Measurements from ENCODE around the gene MICA.
"Not testable (repeated sequence)": the region's sequence is repeated elsewhere in the genome, so short reads cannot be mapped to it uniquely, and the experiment has no call there.

Gene MICA

DNA sequence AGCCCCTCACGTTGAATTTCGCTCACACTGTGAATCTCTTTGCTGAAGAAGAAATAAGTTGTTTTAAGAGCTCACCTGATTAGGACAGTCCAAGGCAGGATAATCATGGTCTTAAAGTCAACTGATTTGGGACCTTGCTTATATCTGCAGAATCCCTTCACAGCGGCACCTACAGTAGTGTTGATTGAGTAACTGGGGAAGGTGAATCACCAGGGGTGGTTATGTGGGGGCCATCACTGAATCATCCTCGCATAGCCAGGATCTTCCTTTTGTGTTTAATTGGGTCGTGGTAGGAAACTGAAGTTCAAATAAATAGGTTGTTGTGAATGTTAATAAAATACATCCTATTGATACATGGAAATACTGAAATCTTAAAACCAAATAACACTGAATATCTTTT lies 20.2 kb upstream of the MICA start:
- DNase-seq: no peak

DNA sequence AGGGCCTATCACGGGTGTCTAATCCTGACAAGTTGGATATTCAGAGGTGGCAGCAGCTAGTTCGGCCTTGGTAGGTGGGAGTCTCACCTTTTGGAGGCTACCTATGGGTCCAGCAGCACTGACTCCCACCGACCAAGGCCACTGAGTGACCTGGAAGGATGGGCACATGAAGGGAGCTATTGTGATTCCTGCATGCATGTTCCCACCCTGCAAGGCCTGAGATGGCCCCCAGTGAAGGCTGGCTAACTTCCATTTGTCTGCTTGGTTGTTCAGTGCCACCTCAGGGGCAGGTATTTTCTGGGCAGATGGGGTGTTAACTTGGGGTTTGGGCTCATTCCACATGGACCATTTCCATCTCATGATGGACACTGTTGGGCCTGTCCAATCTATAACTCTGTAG lies 18.4 kb upstream of the MICA start:
- DNase-seq: no peak

DNA sequence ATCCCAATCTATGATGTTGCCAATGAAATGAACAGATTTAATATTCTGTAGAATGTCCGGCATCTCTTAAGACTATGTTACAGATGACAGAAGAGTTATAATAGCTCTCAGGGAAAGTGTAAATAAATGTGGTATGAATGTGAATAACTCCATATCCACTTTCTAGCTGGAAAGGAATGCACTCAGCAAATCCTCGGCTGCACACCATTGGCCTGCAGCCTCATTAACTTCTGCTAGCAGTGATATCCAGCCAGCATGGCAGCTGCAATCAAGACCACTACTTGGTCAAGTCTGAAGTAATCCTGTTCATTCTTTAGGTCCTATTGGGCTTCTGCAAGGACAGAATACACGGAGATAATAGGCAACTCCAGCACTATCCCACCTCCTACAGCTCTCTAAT lies 17.3 kb upstream of the MICA start:
- DNase-seq: no peak

DNA sequence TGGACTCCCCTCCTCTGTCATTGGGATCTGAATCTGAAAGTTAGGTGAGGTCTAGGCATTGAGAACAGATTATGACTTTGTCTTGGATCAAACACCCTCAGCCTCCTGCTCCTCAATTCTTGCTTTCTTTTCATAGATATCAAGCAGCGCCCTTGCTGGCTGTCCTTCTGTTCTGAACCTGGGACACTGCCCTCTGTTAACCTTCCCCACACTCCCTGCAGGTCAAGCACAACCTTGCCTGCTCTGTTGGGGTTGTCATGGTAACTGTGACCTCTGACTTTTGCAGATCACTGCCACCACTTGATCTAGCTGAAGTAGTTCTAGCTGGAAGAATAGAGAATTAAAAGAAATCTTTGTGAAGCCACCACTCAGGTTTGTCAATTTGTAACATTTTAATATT lies 16.4 kb upstream of the MICA start:
- no peak for DNase-seq

DNA sequence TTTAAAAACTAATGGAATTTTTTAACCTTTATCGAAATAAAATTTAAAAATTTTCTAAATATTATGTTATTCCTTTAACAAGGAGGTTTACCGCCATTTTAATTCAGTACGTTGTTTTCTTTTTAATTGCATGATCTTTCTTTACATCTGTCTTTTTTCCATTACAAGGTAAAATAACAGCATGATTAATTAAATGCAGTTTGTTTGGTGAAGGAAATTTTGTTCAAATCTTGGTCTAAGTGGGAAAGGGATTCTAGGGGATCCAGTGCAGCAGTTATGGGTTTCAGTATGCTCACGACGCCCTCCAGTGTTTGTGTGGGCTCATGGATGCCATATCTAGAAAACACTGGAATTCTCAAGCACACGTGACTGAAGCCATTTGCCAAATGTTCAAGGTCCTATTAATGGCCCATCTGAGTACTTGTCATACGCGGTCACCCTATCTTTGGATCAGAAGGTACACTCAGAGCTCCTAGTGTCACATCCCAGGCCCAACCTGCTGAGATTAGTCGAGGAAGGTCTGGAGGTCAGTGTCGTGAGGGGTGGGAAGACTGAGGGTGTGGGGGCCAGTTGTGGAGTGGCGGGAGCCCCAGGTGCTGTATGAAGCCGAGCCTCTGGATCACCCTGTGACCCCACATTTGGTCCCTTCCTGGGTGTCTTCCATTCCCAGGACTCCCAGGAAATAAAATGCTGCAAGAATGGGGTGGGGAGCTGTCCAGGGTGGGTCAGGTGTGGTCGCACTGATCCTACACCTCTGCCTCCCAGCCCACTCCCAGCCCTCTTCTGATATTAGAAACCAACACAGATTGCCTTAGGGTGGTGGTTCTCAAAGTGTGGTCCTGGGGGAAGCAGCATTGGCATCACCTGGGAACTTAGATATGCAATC lies 14.2 kb upstream of the MICA start:
- not testable (repeated sequence) for DNase-seq

DNA sequence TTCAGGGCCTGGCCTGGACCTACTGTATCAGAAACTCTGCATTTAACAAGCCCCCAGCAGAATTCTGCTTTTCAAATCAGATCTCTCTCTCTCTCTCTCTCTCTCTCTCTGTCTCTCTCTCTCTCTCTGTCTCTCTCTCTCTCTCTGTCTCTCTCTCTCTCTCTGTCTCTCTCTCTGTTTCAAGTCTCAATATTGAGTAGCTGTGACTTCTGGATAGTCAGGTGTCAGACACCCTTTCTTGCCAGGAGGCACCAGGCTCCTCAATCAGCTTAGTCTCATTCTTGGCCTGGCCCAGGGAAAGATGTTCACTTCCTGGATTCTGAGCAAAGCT lies 13.6 kb upstream of the MICA start:
- DNase-seq: not testable (repeated sequence)

DNA sequence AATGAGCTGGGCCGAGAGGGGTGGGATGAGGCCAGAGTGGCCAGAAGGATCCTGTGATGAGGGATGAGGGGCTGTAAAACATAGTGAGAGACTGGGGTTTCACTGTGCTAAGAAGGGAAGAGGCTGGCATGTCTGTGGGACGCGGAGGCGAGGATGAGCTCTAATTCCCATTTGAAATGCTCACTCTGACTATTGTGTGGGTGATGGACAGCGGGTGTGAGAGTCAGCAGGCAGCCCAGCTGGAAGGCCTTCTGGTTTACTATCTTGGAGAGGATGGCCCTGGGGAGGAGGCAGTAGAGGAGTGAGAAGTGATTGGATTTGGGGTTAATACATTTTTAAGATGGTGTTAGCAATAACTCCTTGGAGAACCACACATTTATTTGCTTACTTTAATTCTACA lies 9.5 kb upstream of the MICA start:
- DNase-seq: no peak

DNA sequence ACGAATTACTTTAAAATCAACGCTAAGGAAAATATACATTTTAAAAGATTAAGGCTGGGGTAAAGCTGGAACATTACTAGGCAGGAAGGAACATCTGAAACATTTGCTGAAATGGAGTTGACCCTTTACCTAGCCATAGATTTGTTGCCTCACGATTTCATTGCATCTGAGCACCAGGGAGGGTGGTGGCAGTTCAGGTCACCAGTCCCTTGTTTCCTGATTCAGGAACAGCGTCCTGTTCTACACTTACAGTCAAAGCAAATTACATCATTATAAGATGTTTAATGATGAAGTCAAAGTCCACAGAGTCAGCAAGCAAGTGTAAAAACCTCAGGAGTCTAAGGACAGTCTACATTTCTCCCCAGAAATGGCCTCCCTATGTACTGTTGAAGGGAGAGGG lies 9.0 kb upstream of the MICA start:
- no peak for DNase-seq

DNA sequence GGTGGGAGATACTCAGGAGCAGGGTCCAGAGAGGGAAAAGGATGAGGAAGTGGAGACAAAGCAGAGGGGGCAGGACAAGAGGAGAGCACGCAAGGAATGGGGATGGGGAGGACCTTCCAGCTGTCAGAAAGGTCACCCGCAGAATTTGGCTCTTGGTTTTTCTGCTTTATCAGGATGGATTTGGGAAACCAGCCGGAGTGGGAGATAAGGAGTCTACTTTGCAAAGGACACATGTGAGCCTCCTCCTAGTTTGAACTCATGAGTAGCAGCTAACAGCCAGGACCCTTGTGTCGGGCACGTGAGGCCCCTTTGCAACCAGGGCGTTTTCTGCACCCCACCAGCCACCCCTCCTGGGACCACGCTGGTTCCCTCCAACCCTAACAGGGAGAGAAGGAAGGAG lies 7.6 kb upstream of the MICA start:
- DNase-seq: no peak

DNA sequence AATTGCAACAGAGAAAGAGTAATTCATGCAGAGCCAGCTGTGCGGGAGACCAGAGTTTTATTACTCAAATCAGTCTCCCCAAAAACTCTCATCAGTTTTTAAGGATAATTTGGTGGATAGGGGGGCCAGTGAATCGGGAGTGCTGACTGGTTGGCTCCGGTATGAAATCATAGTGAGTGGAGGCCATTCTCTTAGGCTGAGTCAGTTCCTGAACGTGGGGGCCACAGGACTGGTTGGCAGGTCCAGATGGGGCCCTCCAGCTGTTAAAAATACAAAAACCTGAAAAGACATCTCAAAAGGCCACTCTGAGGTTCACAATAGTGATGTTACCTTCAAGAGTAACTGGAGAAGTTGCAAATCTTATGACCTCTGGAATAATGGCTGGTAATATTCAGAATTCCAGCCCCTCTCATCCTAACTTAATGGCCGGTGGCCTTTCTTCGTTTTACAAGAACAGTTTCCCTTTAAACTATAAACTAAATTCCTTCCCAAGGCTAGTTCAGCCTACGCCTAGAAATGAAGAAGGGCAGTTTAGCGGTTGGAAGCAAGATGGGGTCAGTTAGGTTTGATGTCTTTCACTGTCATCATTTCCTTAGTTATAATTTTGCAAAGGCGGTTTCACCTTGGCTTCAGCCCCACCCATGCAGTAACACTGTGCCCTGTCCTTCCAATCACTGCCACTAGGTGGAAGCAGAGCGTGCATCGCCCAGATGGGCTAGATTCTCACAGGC lies 6.8 kb upstream of the MICA start:
- DNase-seq: peak; percentile 37 to 70 (median 64)

DNA sequence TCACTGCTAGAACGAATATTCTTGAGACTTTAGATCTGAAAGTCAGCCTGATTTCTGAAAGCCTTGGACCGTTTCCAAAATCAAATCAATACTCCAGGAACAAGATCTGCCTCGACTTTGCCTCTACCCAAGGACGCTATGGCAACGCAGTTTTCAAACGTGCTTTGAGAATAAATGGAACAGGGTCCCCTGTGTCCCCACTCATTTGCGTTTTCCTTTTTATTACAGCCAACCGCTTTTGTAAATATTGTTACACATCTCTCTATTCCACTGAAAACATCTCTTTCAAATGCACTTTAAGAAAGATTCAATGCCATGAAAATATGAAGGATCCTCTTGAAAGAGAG lies 6.3 kb upstream of the MICA start:
- not testable (repeated sequence) for DNase-seq

DNA sequence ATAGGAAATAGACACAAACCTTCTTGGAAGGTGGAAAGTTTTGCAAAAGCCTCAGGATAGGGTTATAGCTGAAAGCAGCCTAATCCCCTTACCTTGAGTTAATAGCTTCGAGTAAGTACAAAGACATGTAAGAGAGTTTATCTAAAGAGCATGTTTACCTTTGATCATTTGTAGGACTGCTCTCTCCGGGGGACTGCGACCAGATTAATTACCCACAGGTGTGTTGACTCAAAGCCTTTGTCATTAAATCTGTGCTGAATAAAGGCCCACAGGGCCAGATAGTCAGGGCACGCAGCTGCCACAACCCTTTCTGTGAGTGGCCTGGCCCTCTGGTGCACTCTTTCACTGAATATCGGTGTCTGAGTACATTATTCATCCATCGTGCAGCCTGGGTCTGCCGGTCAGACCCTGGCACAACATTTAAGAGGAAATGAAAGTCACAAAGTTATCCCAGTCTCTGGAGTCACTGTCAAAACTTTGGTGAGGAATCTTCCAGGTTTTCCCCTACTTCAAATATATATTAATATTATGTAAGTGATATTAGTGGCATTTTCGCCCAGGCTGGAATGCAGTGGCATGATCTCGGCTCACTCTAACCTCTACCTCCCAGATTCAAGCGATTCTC lies 5.4 kb upstream of the MICA start:
- peak in 1 of 3 experiments; percentile 18 for DNase-seq

DNA sequence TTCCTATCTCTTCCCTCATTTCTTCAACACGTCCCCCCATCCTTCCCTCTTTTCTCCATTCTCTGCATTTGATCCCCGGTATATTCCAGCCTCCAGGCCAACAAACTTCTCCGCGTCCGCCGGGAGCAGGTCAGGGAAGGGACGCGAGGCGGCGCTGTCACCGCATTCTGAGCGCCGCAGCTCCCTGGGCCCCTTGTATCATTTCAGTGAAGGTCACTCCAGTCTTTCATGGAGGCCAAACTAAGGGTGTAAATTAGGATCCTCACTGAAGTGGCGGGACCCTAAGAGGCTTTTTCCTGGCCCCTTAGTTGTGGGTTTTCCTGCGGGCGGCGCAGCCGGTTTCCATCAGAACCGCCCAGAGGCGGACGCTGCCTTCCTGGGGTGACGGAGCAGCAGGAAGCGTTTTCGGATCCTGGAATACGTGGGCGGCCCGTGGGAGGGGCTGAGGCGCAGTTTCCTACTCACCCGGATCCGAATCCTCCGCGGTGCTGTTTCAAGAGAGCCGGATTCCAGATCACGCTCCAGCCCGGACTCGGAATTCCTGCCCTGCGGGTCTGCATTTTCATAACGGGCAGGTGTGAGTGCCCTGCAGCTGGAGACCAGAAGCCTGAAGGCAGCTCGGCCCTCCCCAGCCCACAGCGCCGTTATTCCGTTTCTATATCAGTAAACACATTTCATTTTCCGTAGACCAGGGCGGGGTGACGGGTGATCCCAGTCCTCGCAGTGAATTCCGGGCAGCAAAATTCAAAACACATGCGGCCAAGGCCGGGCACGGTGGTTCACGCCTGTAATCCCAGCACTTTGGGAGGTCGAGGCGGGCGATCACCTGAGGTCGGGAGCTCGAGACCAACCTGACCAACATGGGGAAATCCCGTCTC lies 3.6 kb upstream of the MICA start:
- DNase-seq: peak in 1 of 3 experiments; percentile 8

DNA sequence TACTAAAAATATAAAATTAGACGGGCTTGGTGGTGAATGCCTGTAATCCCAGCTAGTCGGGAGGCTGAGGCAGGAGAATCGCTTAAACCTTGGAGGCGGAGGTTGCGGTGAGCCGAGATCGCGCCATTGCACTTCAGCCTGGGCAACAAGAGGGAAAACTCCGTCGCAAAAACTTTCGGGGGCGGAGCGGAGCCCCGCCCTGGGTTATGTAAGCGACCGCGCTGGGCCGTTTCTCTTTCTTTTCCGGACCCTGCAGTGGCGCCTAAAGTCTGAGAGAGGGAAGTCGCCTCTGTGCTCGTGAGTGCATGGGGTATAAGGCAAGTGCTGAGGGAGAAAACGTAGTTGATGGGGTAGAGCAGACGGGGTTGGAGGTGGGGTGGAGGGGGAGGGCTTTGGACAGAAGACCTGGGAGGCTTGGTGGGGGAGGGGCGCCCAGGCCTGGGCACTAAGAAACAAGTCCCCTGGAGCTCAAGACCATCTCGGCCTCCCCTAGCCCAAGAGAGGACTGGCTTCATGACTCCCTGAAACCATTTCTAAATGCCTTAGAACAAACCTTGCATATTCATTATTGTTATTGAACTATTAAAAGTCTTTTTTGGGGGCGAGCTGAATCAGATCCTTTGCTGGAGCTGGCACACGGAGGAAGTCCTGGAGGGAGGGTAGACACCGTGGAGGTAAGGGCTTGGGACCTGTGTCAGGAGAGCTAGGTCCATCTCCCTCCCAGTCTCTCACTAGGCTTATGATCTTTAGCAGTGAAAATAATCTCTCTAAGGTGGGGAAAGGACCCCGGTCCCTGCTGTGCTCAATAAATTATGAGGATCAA lies 2.7 kb upstream of the MICA start:
- no peak for DNase-seq

DNA sequence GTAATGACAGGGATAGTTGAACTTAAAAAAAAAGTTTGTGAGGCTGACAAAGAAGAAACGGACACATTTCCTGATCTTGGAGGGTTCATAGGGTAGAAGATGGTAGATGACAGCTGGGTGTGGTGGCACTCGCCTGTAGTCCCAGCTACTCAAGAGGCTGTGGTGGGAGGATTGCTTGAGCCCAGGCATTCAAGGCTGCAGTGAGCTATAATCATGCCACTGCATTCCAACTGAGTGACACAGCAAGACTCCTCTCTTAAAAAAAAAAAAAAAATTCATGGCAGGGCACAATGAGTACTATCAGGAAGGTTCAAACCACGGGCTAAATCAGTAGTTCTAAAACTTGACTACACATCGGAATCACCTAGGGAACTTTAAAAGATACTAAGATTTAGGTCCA lies 2.0 kb upstream of the MICA start:
- no peak for DNase-seq

DNA sequence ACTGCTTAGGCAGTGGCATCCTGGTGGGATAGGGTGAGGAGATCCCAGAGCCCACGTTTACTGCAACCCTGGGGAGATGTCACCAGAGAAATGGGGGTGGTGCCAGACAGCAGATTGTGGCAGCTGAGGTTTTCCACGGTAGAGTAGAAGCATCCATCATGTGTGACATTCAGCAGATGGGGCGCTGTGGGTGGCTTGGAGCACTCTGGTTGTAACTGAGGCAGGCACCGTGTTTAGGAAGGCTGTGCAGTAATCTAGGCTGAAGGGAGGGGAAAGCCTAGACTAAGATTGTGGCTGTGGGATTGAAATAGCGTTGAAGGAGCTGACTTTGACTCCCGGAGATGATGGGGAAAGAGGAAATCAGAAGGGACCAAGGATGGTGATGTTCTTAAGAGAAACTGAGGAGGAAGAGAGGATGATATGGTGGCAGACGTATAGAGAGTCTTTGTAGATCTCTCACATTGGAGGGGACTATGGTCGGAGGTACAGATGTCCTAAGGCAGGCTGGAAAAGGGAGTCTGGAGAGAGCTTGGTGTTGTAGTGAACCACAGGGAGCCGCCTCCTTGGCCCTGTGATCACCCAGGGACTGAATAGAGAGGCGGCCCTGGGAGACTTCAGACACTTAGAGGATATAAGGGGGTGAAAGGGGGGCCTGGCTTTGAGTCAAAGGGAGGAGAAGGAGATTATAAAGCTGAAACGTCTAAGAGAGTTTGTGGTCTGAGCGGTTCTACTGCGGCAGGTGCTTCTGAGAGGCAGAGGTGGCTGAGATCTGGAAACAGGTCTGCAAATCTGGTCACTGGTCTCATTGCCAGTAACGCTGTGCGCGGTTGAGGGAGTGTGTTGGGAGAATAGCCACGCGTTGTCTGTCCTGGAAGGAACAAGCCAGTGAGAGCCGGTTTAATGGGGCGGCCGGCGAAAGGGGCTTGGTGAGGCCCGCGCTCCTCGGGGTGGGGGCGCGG lies 792 bp upstream of the MICA start:
- no peak for DNase-seq

DNA sequence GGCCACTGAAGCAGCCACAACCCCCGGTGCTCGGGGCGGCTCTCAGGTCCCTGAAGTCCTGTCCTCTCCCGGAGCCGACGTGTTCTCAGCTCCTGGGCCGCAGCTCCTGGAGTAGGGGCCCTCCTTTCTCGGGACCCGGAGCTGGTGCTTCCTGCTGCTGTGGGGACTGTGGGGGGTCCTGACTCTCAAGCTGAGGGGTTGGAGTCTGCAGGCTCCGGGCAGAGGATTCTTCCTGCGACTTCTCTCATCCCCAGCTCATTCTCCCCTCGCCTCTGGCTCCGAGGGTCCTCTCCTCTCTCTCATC lies 618 bp downstream of the MICA start:
- DNase-seq: not testable (repeated sequence)

DNA sequence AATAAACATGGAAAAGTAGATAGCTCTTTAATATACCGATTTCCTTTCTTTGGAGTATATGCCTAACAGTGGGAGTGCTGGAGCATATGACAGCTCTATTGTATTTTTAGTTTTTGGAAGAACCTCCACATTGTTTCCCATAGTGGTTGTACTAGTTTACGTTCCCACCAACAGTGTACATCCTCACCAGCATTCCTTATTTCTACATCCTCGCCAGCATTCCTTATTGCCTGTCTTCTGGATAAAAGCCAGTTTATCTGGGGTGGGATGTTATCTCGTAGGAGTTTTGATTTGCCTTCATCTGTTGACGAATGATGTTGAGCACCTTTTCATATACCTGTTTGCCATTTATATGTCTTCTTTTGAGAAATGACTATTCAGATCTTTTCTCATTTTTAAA lies 2.6 kb downstream of the MICA start:
- no peak for DNase-seq

DNA sequence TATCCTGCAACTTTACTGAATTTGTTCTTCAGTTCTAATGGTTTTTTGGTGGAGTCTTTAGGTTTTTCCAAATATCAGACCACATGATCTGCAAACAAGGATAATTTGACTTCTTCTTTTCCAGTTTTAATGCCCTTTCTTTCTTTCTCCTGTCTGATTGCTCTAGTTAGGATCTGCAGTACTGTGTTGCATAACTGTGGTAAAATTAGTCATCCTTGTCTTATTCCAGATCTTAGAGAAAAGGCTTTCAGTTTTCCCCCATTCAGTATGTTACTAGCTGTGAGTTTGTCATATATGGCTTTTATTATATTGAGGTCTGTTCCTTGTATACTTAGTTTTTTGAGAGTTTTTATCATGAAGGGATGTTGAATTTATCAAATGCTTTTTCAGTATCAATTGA lies 4.3 kb downstream of the MICA start:
- no peak for DNase-seq

DNA sequence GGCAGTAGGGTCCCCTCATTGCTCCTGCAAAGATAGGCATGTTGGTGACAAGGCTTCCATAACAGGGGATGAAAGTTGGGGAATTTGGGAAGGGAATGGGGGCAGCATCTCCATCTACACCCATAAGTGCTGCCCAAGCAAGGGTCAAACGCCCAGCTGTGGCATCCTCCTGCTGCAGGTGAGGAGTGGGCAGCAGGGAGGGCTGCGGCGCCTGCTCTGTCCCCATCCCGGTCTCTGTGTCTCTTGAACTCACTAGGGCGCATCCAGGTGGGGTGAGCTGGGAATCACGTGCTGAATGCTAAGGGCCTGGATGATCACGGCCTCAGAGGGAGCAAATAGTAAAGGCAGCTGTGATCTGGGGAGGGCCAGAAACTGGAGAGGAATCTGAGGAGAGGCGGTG lies 9.1 kb downstream of the MICA start:
- DNase-seq: no peak

DNA sequence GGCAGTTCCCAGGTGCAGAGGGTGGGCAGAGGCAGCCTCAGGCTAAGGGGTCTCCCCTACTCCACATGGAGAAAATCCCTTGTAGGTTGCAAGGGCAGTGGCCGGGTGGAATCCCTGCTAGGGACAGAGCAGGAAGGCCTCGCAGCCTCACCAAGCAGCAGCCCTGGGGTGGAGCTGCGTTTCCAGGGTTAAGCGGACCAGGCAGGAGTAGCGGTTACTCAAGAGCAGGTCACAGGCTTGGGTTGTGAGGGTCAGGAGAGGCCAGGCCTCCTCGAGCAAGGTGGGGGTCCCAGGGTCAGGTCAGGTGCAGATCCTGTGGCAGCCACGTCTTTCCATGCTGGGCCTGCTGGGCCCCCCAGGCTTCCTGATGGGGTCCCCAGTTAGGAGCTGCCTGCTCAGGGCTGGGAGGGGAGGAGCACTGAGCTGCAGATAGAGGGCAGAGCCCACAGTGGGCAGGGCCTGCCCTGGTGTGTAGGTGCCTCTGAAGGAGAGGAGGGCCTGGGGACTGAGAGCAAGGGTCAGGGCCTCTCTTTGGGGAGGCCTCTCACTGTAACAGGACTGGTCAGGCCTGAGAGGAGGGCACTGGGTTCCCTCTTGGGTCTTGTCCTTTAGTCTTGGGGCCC lies 10.9 kb downstream of the MICA start:
- not testable (repeated sequence) for DNase-seq
